COLO668 (cell line): ENCODE results near the gene LMF1.

Experiments used
- DNase-seq: peaks from one replicate; lab custom pipeline; 2025; ENCODE audit not compliant: unreplicated experiment; lab: John Stamatoyannopoulos, UW

The LMF1 gene

DNA sequence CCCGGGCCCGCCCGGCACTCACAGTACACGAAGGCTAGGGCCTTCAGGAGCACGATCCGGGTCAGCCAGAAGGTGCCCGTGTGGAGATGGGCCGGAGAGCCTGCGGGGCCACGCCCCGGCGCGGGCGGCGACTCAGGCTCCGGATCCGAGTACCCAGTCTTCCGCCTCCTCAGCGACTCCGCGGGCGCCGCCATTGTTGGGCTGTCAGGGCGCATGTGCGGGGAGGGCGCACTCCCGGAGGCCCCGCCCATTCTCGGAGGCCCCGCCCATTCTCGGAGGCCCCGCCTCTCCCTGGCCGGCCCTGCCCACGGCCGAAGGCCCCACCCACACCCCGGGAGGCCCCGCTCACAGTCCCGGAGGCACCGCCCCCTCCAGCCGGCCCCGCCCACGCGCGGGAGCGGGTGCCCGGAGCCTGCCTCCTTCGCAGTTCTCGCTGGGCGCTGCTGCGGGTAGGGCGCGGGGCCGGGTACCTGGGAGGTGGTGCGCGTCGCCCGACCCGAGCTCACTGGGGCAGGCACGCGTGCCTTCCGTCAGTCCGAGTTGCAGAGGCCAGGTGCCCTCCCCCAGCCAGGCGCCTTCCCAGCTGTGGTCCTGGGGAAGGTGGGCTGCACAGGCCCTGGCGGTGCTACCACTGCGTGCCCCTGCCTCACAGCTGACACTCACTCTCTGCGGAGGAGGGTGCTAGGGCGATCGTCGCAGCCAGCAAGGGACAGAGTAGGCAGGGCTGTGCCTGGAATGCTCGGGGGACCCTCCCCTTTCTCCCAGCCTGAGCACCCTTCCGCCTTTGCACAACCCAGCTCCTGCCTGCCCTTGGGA is at the start of gene LMF1:
Gene LMF1, minus strand, starts transcription at position 219 of the 816 bp plus-strand sequence. Its CDS starts 4 bp downstream, at position 215.
- DNase-seq: peak; percentile 91

- no peak for DNase-seq
Measured at GRCh38 chr16:1020091-1020399, 49.3 kb upstream of the LMF1 start.

GRCh38 chr16:1019231-1020090 is 48.7 kb upstream of the LMF1 start:
- DNase-seq: peak; percentile 18

GRCh38 chr16:1018447-1019198 is 47.8 kb upstream of the LMF1 start:
- DNase-seq: no peak

DNA sequence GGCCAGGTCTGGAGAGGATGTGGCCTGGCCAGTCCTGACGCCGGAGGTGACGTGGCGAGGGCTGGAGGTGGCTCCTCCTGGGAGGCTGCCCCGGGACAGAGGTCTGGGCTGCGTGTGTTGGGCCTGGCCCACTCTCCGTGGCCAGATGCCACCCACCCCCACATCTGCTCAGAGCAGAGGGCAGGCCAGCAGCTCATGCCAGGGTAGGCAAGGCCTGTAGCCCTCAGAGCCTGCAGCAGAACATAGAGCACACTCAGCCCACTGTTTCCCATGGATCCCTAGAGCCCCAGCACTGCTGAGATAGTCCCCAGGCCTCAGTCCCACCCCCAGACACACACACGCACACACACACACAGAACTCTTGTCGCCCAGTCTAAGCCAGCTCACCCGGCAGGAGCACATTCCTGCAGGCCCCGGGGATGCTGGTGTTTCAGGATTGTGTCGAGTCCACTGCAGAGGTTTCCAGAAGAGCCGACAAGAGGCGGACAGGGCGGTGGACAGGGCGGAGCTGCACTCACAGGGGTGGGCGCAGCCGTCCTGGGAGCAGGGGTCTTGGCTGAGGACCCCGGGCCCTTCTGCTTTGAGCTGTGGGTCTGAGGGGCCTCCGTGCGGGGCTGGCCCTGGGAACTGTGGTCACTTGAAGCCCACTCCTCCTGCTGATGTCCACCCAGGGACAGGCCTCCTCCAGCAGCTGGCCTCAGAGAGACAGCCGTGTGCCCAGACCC is 44.1 kb upstream of the LMF1 start:
- DNase-seq: no peak

GRCh38 chr16:1014221-1014620 is 43.4 kb upstream of the LMF1 start:
- no peak for DNase-seq

DNA sequence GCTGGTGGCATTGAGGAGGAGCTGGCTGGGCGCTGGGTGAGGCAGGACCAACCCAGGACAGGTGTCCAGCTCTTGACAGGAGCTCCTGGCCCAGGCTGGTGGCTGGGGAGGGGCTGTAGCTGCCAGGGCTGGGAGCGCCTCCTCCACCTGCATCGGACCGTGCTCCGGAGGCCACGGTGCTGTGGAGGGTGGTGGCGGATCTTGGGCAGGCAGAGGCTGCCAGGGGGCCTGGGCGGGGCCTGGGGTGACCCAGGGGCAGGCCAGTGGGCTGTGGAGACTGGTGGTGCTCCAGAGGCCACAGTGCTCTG is 42.8 kb upstream of the LMF1 start:
- no peak for DNase-seq

- DNase-seq: no peak
Measured at GRCh38 chr16:1012722-1013592, 42.2 kb upstream of the LMF1 start.

DNA sequence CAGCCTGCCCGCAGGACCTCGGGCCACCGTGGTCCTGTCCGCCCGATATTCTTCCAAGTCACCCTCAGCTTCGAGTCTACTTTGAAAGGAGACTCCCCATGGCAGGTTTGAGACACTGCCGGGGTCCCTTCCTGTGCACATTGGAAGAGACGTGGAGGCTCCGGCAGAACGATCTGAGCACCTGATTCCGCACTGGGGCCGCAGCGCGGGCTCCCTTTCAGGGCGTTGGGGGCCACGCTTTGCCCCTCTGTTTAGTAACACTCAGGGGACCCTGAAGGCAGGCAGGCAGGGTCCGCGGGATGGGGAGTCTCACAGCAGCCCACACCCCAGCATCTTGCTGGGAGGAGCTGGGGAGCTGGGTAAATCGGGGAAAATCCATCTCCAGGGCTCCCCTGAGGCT is 41.4 kb upstream of the LMF1 start:
- DNase-seq: no peak

DNA sequence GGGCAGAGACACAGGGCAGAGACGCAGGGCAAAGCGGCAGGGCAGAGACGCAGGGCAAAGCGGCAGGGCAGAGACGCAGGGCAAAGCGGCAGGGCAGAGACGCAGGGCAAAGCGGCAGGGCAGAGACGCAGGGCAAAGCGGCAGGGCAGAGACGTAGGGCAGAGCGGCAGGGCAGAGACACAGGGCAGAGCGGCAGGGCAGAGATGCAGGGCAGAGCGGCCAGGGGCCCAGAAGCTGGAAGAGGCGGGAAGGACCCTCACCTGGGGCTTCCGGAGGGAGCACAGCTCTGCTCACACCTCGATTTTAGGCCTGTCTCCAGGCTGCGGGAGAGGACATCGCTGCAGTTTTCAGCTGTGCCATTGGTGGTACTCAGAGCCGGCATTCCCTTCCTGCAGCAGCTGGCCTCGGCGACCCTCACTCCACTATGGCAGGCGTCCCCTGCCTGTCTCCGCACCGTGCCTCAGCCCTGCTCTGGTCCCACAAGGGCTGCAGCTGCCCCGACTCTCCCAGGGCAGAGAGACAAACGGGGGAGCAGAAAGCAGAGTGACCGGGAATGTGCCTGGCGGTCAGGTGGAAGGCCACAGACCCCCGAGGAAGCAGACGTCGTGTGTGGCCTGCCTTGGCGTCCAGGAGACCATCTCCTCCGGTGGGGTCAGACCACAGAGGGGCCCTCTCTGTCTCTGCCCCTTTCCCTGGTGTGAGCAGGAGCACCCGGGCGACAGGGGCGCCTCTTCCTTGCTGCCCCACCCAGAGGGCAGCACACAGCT is 40.7 kb upstream of the LMF1 start:
- DNase-seq: no peak

GRCh38 chr16:1010815-1011214 is 40.0 kb upstream of the LMF1 start:
- DNase-seq: no peak

- DNase-seq: no peak
Measured at GRCh38 chr16:1010251-1010650, 39.5 kb upstream of the LMF1 start.

- no peak for DNase-seq
Measured at GRCh38 chr16:1009358-1010150, 38.8 kb upstream of the LMF1 start.

GRCh38 chr16:1008085-1008484 is 37.3 kb upstream of the LMF1 start:
- DNase-seq: no peak

DNA sequence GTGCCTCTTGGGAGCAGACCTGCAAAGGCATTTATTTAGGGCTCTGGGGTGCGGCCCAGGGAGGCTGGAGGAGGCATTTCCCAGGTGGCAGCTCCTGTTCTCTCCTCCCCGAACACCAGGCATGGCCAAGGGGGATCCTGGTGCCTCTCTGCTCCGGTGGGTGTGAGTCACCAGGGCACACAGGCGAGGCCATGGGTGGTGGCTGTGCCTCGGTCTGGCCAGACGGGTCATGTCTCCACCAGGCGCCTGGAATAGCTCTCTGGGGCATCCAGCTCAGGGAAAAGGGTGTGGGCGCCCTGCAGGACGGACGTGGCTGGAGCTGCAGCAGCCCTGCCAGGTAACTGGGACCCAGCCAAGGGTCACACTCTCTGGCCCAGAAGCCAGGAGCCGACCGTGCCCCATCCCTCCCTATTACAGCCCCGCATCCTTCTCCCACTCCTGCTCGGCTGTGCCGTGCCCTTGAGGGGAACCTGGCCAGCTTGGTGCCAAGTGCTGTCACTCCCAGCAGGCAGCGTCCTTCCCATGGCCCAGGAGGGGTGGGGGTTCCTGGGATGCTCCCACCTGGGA is 36.6 kb upstream of the LMF1 start:
- DNase-seq: no peak

GRCh38 chr16:1006781-1007180 is 36.0 kb upstream of the LMF1 start:
- DNase-seq: no peak

DNA sequence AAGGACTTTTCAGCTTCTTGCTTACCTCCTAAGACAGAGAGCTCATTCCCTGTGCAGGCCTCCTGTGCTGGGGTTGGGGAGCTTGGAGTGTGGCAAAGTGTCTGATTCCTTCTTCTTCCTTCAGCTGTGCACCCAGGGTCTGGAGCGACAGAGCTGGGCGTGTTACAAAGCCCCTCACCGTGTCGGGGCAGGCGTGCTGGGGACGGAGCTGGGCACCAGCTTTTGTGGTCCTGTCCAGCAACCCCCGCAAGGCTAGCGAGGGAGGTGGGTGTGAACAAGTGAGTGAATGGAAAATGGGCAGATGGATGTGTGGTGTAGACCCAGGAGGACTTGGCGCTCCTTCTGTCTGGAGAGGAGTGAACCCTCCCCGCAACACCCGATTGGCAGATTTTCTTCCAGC is 34.5 kb upstream of the LMF1 start:
- DNase-seq: no peak
